Activated CD4-positive, alpha-beta T cell treated with anti-CD3 and anti-CD28 coated beads, Interleukin-2, amount 50 U/mL, for 48 hours (primary cell): Measurements from ENCODE around the gene CCL7.
A peak's percentile ranks its signal among the peaks of the same experiment; 100 is the strongest.

Source experiments
- DNase-seq, 2 experiments: peaks; one replicate each; pipeline ENCODE4 v3.0.0-alpha.2; 2020

The CCL7 gene

DNA sequence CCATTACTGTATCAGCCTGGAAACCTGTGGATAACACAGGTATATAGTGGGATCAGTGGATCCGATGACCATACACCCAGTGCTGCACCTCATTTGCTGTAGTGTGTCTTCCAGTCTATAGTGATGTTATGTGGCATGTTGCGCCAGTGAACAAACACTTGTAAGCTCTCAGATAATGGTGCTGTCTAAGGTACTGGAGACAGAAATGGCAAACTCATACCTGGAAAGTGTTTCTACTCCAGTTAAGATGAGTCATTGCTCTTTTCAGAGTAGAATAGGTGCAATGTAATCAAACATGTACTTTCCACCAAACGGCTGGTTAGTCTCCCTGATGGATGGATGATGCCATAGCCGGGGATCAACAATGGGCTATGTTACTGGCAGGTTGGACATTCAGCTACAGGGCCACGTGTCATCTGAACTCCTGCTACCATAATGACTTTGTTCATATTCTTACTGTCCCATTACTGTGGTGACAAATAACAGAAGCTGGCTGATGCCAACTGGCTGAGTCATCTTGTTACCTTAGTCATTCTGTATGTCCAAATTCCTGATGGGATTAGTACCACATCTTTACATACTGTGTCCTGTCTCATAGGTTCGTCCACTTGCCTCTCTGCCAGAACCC, 21.8 kb downstream of the CCL7 start:
- DNase-seq: no peak

- DNase-seq: no peak
These were observed 29.0 kb downstream of the CCL7 start for GRCh38 chr17:34299027-34299426.

- no peak for DNase-seq
These were observed 30.0 kb downstream of the CCL7 start for GRCh38 chr17:34299956-34300577.

DNA sequence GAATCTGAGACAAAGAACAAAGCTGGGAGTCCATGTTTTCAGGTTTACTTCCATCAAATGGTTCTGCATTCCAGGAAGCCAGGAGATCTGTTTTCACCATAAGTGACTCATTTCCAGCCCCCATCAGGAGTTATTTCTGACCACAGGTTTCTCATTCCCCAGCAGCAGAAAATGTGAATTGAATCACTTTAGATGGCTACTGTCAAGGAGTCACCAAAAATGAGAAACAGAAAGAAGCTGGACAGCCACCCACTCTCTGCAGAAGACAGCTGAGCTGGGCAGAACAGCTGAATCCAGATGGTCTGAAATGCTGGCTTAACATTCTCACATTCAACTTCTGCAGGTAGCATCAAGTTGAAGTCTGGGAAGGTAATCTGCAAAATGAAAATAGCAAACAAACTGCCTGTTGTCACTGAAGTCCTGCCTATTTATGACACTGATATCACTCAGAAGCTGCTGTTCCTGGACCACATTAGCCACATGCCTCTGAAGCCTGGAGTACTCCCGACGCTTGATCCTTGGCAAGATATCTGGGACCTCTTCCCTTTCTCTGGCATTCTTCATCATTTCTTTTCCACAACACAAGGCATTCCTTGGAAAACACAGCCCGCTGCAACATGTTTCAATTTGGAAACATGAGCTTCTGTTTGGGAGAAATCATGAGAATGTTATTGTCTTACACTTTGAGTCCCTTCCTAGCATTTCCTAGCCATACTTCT, 30.8 kb downstream of the CCL7 start:
- DNase-seq: no peak

- DNase-seq: no peak
These were observed 32.0 kb downstream of the CCL7 start for GRCh38 chr17:34301986-34302385.

DNA sequence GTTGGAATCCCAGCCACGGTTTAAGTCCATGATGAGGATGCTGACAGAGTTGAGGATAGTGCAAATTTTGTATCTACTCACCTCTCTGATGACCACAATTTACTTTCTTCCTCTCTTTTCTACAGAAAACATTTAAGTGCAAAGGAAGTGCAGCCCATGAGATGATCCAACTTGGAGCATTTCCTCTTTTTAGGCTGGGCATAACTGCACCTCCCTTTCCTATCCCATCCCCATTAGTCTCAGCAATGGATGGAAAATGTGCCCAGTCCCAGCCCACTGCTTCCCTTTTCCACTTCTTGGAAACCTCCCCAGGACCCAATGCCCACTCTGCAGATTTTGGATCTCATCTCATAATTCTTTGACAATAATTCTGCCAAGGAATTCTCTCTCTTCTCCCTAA, 32.6 kb downstream of the CCL7 start:
- DNase-seq: no peak

GRCh38 chr17:34303606-34304005, 33.6 kb downstream of the CCL7 start:
- DNase-seq: no peak

GRCh38 chr17:34305061-34305460, 35.0 kb downstream of the CCL7 start:
- DNase-seq: no peak

DNA sequence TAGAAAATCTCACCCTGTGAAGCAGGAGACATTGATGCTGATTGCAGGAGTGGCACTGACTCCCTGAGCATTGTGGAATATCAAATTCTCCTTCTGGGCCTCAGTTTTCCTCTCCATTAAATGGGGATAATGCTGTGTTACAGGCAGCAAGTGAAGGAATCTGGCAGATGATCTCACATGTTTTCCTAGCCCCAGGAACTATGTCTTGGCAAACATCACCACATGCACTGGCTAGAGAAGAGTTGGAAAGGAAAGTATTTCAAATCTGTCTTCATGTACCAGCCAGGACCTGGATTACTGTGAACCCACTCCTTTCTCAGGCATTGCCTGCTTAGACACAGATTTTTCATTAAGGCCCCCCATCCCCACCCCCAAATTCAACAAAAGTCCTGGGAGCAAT, 35.6 kb downstream of the CCL7 start:
- no peak for DNase-seq

- no peak for DNase-seq
These were observed 36.4 kb downstream of the CCL7 start for GRCh38 chr17:34306466-34306865.

DNA sequence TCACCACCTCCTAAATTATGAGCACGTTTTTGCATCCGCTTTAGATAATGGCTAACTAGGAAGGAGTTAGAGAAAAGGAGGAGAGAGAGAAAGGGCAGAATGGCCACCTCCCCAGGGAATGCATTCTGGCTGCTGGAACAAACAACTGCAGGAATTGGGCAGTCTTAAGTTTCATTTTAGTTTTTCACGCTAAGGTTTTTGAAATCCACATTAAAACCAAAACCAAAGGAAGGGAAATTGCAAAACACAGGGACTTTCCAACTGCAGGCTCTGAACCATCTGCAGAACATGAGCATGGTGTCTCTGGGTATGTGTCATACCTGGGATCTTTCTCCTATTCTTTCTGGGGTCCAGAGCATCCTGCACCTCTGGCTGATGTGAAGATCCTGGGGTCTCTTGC, 37.1 kb downstream of the CCL7 start:
- no peak for DNase-seq

- no peak for DNase-seq
These were observed 38.4 kb downstream of the CCL7 start for GRCh38 chr17:34308371-34308770.

DNA sequence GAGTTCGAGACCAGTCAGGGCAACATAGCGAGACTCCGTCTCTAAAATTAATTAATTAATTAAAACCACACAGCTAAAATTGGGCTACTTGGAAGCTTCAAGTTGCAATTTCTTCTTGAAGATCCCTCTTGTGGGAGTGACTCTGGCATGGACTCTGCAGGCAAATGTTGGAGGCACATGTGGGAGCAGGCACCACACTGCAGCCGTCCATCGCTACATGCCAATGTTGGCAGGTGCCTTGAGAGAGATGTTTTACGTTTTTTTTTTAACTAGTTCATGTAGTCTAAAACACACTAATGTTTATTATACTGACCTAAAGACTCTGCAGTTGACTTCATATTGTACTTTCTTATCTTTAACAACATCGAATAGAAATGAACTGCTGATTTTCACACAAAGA, 41.3 kb downstream of the CCL7 start:
- no peak for DNase-seq

- DNase-seq: no peak
These were observed 42.1 kb downstream of the CCL7 start for GRCh38 chr17:34312080-34312479.

DNA sequence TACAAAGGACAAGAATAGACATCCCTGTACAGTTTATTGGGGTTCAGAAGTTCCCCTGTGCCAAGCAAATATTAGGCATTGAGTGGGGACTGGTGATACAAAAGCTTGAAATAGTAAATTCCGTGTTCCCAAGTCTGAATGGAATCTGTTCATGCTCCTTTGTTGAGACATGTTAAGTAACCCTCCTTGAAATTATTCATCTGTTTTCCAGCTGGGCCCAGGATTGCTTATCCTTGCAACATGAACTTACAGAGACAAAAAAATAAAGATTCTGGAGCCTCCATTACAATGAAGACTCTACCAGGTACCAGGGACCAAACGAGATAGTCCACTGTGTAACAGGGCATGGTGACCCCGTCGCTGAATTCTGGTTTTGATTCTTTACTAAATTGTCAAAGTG, 43.1 kb downstream of the CCL7 start:
- DNase-seq: no peak

DNA sequence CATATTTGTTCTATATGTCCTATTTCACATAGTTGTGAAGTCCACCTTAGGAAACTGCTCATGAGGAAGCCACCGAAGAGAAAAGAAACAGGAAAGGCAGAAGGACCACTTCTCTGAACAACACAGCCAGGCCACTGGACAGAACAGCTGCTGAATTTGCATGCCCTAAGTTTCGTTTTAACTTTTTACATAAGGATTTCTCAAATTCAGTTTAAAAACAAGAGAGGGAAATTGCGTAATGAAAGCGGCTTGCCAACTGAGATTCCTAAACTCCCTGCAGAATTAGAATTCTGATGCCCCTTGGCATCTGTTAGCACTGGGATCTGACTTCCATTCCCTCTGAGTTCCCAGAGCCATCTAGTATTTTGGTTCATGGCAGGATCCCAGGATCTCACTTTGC, 44.3 kb downstream of the CCL7 start:
- DNase-seq: no peak

- DNase-seq: peak in 1 of 2 experiments; percentile 12
These were observed 48.5 kb downstream of the CCL7 start for GRCh38 chr17:34318474-34318873.

DNA sequence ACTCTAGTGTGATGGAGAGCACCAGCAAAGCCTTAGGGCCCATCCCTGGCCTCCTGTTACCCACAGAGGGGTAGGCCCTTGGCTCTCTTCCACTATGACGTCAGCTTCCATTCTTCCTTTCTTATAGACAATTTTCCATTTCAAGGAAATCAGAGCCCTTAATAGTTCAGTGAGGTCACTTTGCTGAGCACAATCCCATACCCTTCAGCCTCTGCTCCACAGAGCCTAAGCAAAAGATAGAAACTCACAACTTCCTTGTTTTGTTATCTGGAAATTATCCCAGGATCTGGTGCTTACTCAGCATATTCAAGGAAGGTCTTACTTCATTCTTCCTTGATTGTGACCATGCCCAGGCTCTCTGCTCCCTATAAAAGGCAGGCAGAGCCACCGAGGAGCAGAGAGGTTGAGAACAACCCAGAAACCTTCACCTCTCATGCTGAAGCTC, 49.0 kb downstream of the CCL7 start, which contains the start of gene CCL8:
TSS of gene CCL8 (plus strand) at position 397 of the 445 bp plus-strand sequence. CDS start 67 bp downstream, outside the sequence.
- DNase-seq: no peak
